Right lobe of liver (tissue), 6 donors: ENCODE measurements around the gene LRRN1. TPM values are rescaled to one million over a fixed set of nuclear protein-coding genes. Genes with fewer than 3 reads are reported as not detected.
"Not testable (repeated sequence)": the region's sequence is repeated elsewhere in the genome, so short reads cannot be mapped to it uniquely, and the experiment has no call there.

ENCODE experiments used
- ATAC-seq, 4 donors: fragments of 200-7000 bp; cut with Tn5 transposase; one replicate each; pipeline ENCODE4 v1.9.1; 2020; ENCODE audit warnings: mild to moderate bottlenecking in 4 of 4, moderate library complexity in 4 of 4
- DNase-seq, 3 donors: peaks; one replicate each; pipeline ENCODE4 v3.0.0-alpha.2; 2020
- H3K27ac ChIP-seq, 3 donors: fragments of 200-600 bp; one replicate each; pipeline ENCODE4 v1.8.0; 2022
- H3K27me3 ChIP-seq, 2 donors: fragments of 200-600 bp; one replicate each; pipeline ENCODE4 v1.8.0; 2022
- H3K36me3 ChIP-seq, 4 donors: fragments of 200-600 bp; sonication (generic) in 1 of 4; one replicate each; pipeline versions ENCODE4 v1.5.1 to v1.8.0; 2017 to 2022; ENCODE audit warnings: control low read depth in 1 of 4
- H3K4me1 ChIP-seq, 4 donors: fragments of 200-600 bp; sonication (generic) in 1 of 4; one replicate each; pipeline versions ENCODE4 v1.5.1 to v1.8.0; 2017 to 2022; ENCODE audit warnings: control low read depth in 1 of 4
- H3K4me3 ChIP-seq, 3 donors: fragments of 200-600 bp; one replicate each; pipeline ENCODE4 v1.8.0; 2022
- H3K9me3 ChIP-seq, 4 donors: fragments of 200-600 bp; sonication (generic) in 1 of 4; one replicate each; pipeline versions ENCODE4 v1.5.1 to v1.8.0; 2017 to 2022; ENCODE audit warnings: control low read depth in 1 of 4
- CTCF ChIP-seq, 4 donors: fragments of 200-600 bp in 3 of 4; fragments of 450-650 bp in 1 of 4; IDR thresholded peaks; one replicate each; pipeline versions ENCODE4 v1.5.1 to v1.8.0; 2016 to 2022; ENCODE audit warnings: antibody characterized with exemption in 4 of 4, mild to moderate bottlenecking in 2 of 4
- POLR2A ChIP-seq: fragments of 450-650 bp; IDR thresholded peaks from one replicate; pipeline ENCODE4 v1.6.1; 2017; ENCODE audit warnings: antibody characterized with exemption, mild to moderate bottlenecking
- WGBS: methylation state at CpG from one replicate; pipeline ENCODE4 v1.1.6; 2018; ENCODE audit warnings: low coverage, low lambda C conversion rate; ENCODE audit not compliant: insufficient coverage; ENCODE audit errors: missing lambda C conversion rate; 5-methylcytosine and 5-hydroxymethylcytosine counted together
- intact Hi-C, 2 donors: fragments of 100-400 bp; cut with DNase I; formaldehyde crosslinking; loops; one replicate each; pipeline versions ENCODE4 v1.11.2 to v1.14.1; 2022
- total RNA-seq, 6 experiments: library from RNA; depleted of rRNA in 2 of 6; stranded (reverse); fragments of >200 nt in 2 of 6; fragmentation: NEBNext Ultra II Directional in 3 of 6; extraction: Animal tissue kit (Norgen Biotek cat#: 25700) in 3 of 6; gene quantifications; one replicate each; pipeline versions ENCODE4 v1.1.0 to v1.2.4, GENCODE V29; 2016 to 2023
- donor health status: DM: no; HTN: yes; CAD: no.
- donor health status: DM: no; HTN: no; CAD: no.
- donor health status: DM: no; HTN: no; CAD: no.
- donor health status: DM: no; HTN: yes; CAD: no.
- donor health status: DM: no; HTN: yes; CAD: no.

LRRN1 gene
- total RNA-seq, 6 experiments from 2014 or later = 0.12 to 0.51 (median 0.14) TPM

- WGBS = 85% methylated on average over 3 of the region's 3 CpGs
- TF ChIP-seq CTCF (IDR thresholded peaks at IDR 0.05) (no peak), POLR2A (no peak)
- no peaks in the 10 kb centered on the region for H3K27me3 ChIP-seq
- no peak overlapping the region for H3K27ac ChIP-seq
- H3K4me3 ChIP-seq = no peak overlapping the region
- no peaks in the 10 kb centered on the region for H3K4me1 ChIP-seq
- no peak for DNase-seq
- intact Hi-C loops = no loop called here
- no peaks in the 10 kb centered on the region for H3K36me3 ChIP-seq
- no peaks in the 10 kb centered on the region for H3K9me3 ChIP-seq
- ATAC-seq = no peak
Observed at GRCh38 chr3:3825035-3825434, 25.8 kb downstream of the LRRN1 start.

- Histone ChIP-seq H3K36me3 (no peaks in the 10 kb centered on the region), H3K27me3 (no peaks in the 10 kb centered on the region), H3K4me1 (no peaks in the 10 kb centered on the region), H3K4me3 (no peak overlapping the region), H3K9me3 (no peaks in the 10 kb centered on the region), H3K27ac (no peak overlapping the region)
- DNase-seq (no peak), ATAC-seq (no peak)
- TF ChIP-seq POLR2A = no peak
- intact Hi-C loops = no loop called here
- WGBS = 90% methylated on average over 4 of the region's 4 CpGs
Observed at GRCh38 chr3:3826521-3826920, 27.3 kb downstream of the LRRN1 start.

- Histone ChIP-seq H3K27ac (no peak overlapping the region), H3K27me3 (no peaks in the 10 kb centered on the region), H3K36me3 (no peaks in the 10 kb centered on the region), H3K4me3 (no peak overlapping the region), H3K4me1 (no peaks in the 10 kb centered on the region), H3K9me3 (no peaks in the 10 kb centered on the region)
- TF ChIP-seq CTCF (IDR thresholded peaks at IDR 0.05) (no peak), POLR2A (no peak)
- ATAC-seq (no peak), DNase-seq (no peak)
- intact Hi-C loops = no loop called here
- whole genome bisulfite sequencing = 92% methylated on average over 1 of the region's 1 CpG
Observed at GRCh38 chr3:3827111-3827510, 27.9 kb downstream of the LRRN1 start.

- ATAC-seq, H3K36me3 ChIP-seq, intact Hi-C loops, H3K27ac ChIP-seq, H3K9me3 ChIP-seq, H3K27me3 ChIP-seq, H3K4me3 ChIP-seq, H3K4me1 ChIP-seq, DNase-seq: not testable (repeated sequence)
- 55% methylated on average over 3 of the region's 3 CpGs for WGBS
Observed at GRCh38 chr3:3828417-3828816, 29.2 kb downstream of the LRRN1 start.

GRCh38 chr3:3836845-3837244, 37.6 kb downstream of the LRRN1 start:
- Histone ChIP-seq H3K27ac (no peak overlapping the region), H3K4me3 (no peak overlapping the region), H3K9me3 (peaks cover 0 to 4% (median 1%) of the 10 kb centered on the region in 4 donors), H3K36me3 (no peaks in the 10 kb centered on the region), H3K4me1 (no peaks in the 10 kb centered on the region), H3K27me3 (no peaks in the 10 kb centered on the region)
- DNase-seq (no peak), ATAC-seq (no peak)
- WGBS = 72% methylated on average over 3 of the region's 3 CpGs
- intact Hi-C loops = no loop called here
- TF ChIP-seq CTCF (IDR thresholded peaks at IDR 0.05) (no peak), POLR2A (no peak)

GRCh38 chr3:3842356-3842755, 43.1 kb downstream of the LRRN1 start:
- intact Hi-C loops = no loop called here
- no peaks in the 10 kb centered on the region for H3K4me1 ChIP-seq
- H3K27me3 ChIP-seq = no peaks in the 10 kb centered on the region
- peaks cover 0 to 4% (median 2%) of the 10 kb centered on the region in 4 donors for H3K9me3 ChIP-seq
- H3K36me3 ChIP-seq = no peaks in the 10 kb centered on the region
- ATAC-seq = no peak
- TF ChIP-seq POLR2A = no peak
- no peak for TF ChIP-seq CTCF (IDR thresholded peaks at IDR 0.05)
- no peak overlapping the region for H3K27ac ChIP-seq
- 68% methylated on average over 2 of the region's 2 CpGs for WGBS
- H3K4me3 ChIP-seq = no peak overlapping the region
- no peak for DNase-seq
